Thyroid gland (tissue), 4 donors: Measurements from ENCODE around the gene HADHA. TPM values are rescaled to one million over a fixed set of nuclear protein-coding genes. Genes with fewer than 3 reads are reported as not detected.
A peak's percentile ranks its signal among the peaks of the same experiment; 100 is the strongest.
"Not testable (repeated sequence)": the region's sequence is repeated elsewhere in the genome, so short reads cannot be mapped to it uniquely, and the experiment has no call there.

Experiments used
- DNase-seq, 2 donors: peaks; one replicate each; pipeline ENCODE4 v3.0.0-alpha.2; 2019
- H3K27ac ChIP-seq, 3 donors: fragments of 200-600 bp; sonication (generic); 1 replicate in 2 of 3; 2 replicates in 1 of 3; pipeline ENCODE4 v1.5.1; 2016 to 2019; ENCODE audit warnings: mild to moderate bottlenecking in 1 of 3, moderate library complexity in 1 of 3
- H3K27me3 ChIP-seq: fragments of 200-600 bp; sonication (generic); one replicate; pipeline ENCODE4 v1.5.1; 2019
- H3K36me3 ChIP-seq, 2 donors: fragments of 200-600 bp; sonication (generic); one replicate each; pipeline ENCODE4 v1.5.1; 2016 to 2019
- H3K4me1 ChIP-seq, 2 donors: fragments of 200-600 bp; sonication (generic); one replicate each; pipeline ENCODE4 v1.5.1; 2017 to 2019
- H3K4me3 ChIP-seq, 3 donors: fragments of 200-600 bp; sonication (generic); replicated peaks in 1 of 3; 1 replicate in 2 of 3; 2 replicates in 1 of 3; pipeline ENCODE4 v1.5.1; 2016; ENCODE audit warnings: mild to moderate bottlenecking in 1 of 3
- H3K9me3 ChIP-seq: fragments of 200-600 bp; sonication (generic); one replicate; pipeline ENCODE4 v1.5.1; 2017
- CTCF ChIP-seq, 6 experiments: fragments of 200-600 bp in 3 of 6; fragments of 450-650 bp in 3 of 6; sonication (generic) in 3 of 6; IDR thresholded peaks; one replicate each; pipeline ENCODE4 v1.5.1; 2016 to 2019; ENCODE audit warnings: antibody characterized with exemption in 6 of 6, mild to moderate bottlenecking in 2 of 6, inconsistent platforms in 1 of 6, moderate library complexity in 1 of 6
- POLR2A ChIP-seq, 2 donors: fragments of 450-650 bp; IDR thresholded peaks; one replicate each; pipeline ENCODE4 v1.6.1; 2017; ENCODE audit warnings: antibody characterized with exemption in 2 of 2, mild to moderate bottlenecking in 2 of 2, moderate library complexity in 1 of 2
- WGBS, 2 donors: methylation state at CpG; one replicate each; pipeline ENCODE4 v1.1.5; 2017; 5-methylcytosine and 5-hydroxymethylcytosine counted together
- intact Hi-C: fragments of 100-400 bp; cut with DNase I; formaldehyde crosslinking; loops from one replicate; pipeline ENCODE4 v1.15.1; 2023
- total RNA-seq, 4 donors: library from RNA; depleted of rRNA; stranded (reverse); fragments of >200 nt; gene quantifications; one replicate each; pipeline ENCODE4 v1.2.3, GENCODE V29; 2016

Gene HADHA
- total RNA-seq, 4 donors from 2014 or later = 113 to 149 (median 140) TPM

GRCh38 chr2:26273501-26273900 lies 29.1 kb upstream of the HADHA start:
- Histone ChIP-seq H3K4me3 (no peak overlapping the region), H3K36me3 (peaks cover 10 to 11% of the 10 kb centered on the region in 2 donors), H3K9me3 (no peaks in the 10 kb centered on the region), H3K27me3 (no peaks in the 10 kb centered on the region), H3K27ac (peak overlapping the region; percentile 88 to 95 (median 94)), H3K4me1 (peaks cover 26 to 41% of the 10 kb centered on the region in 2 donors)
- intact Hi-C loops = no loop called here
- 66 to 70% methylated on average over 2 of the region's 2 CpGs for WGBS, 2 donors
- no peak for DNase-seq
- TF ChIP-seq CTCF (IDR thresholded peaks at IDR 0.05) (no peak), POLR2A (IDR thresholded peaks at IDR 0.05) (no peak)

- H3K36me3 ChIP-seq = no peaks in the 10 kb centered on the region
- H3K9me3 ChIP-seq = no peaks in the 10 kb centered on the region
- no peaks in the 10 kb centered on the region for H3K27me3 ChIP-seq
- no peak for DNase-seq
- TF ChIP-seq POLR2A (IDR thresholded peaks at IDR 0.05) = no peak
- no peak overlapping the region for H3K4me3 ChIP-seq
- peak overlapping the region in 1 of 3 donors; percentile 13 for H3K27ac ChIP-seq
- intact Hi-C loops = no loop called here
- H3K4me1 ChIP-seq = peaks cover 23 to 30% of the 10 kb centered on the region in 2 donors
These were observed 25.9 kb upstream of the HADHA start for GRCh38 chr2:26270373-26270772.

GRCh38 chr2:26269571-26270158 lies 25.2 kb upstream of the HADHA start:
- 89 to 95% methylated on average over 6 of the region's 6 CpGs for WGBS, 2 donors
- Histone ChIP-seq H3K27me3 (no peaks in the 10 kb centered on the region), H3K36me3 (no peaks in the 10 kb centered on the region), H3K4me3 (no peak overlapping the region), H3K27ac (peak overlapping the region in 1 of 3 donors; percentile 13), H3K9me3 (no peaks in the 10 kb centered on the region), H3K4me1 (peaks cover 16 to 23% of the 10 kb centered on the region in 2 donors)
- DNase-seq = no peak
- TF ChIP-seq CTCF (IDR thresholded peaks at IDR 0.05) (no peak), POLR2A (IDR thresholded peaks at IDR 0.05) (no peak)
- intact Hi-C loops = no loop called here

- DNase-seq, H3K9me3 ChIP-seq, intact Hi-C loops, H3K36me3 ChIP-seq, H3K4me3 ChIP-seq, H3K27me3 ChIP-seq: not testable (repeated sequence)
- Histone ChIP-seq H3K4me1 (peaks cover 13 to 20% of the 10 kb centered on the region in 2 donors), H3K27ac (peak overlapping the region in 1 of 3 donors; percentile 13)
- 95 to 97% methylated on average over 12 of the region's 12 CpGs for WGBS, 2 donors
These were observed 24.4 kb upstream of the HADHA start for GRCh38 chr2:26268670-26269385.

- Histone ChIP-seq H3K27me3 (no peaks in the 10 kb centered on the region), H3K4me1 (peaks cover 7 to 14% of the 10 kb centered on the region in 2 donors), H3K36me3 (no peaks in the 10 kb centered on the region), H3K27ac (no peak overlapping the region), H3K4me3 (no peak overlapping the region), H3K9me3 (no peaks in the 10 kb centered on the region)
- no peak for TF ChIP-seq CTCF (IDR thresholded peaks at IDR 0.05)
- TF ChIP-seq POLR2A (IDR thresholded peaks at IDR 0.05) = no peak
- WGBS, 2 donors = 94 to 96% methylated on average over 4 of the region's 4 CpGs
- intact Hi-C loops = no loop called here
- no peak for DNase-seq
These were observed 23.8 kb upstream of the HADHA start for GRCh38 chr2:26268213-26268612.

- intact Hi-C loops, H3K4me1 ChIP-seq, H3K27me3 ChIP-seq, H3K4me3 ChIP-seq, H3K9me3 ChIP-seq, DNase-seq, H3K27ac ChIP-seq, H3K36me3 ChIP-seq: not testable (repeated sequence)
- 89% methylated on average over 8 of the region's 8 CpGs for whole genome bisulfite sequencing, 2 donors
These were observed 14.4 kb upstream of the HADHA start for GRCh38 chr2:26258836-26259235.
